GM12874 (cell line): ENCODE measurements around the gene NFIX.

Experiments used
- CTCF ChIP-seq: IDR thresholded peaks from 2 replicates; pipeline ENCODE4 v1.5.1; 2011; ENCODE audit warnings: low read depth, mild to moderate bottlenecking, control low read depth, low read length, moderate library complexity; ENCODE audit not compliant: insufficient read depth

Gene NFIX

DNA sequence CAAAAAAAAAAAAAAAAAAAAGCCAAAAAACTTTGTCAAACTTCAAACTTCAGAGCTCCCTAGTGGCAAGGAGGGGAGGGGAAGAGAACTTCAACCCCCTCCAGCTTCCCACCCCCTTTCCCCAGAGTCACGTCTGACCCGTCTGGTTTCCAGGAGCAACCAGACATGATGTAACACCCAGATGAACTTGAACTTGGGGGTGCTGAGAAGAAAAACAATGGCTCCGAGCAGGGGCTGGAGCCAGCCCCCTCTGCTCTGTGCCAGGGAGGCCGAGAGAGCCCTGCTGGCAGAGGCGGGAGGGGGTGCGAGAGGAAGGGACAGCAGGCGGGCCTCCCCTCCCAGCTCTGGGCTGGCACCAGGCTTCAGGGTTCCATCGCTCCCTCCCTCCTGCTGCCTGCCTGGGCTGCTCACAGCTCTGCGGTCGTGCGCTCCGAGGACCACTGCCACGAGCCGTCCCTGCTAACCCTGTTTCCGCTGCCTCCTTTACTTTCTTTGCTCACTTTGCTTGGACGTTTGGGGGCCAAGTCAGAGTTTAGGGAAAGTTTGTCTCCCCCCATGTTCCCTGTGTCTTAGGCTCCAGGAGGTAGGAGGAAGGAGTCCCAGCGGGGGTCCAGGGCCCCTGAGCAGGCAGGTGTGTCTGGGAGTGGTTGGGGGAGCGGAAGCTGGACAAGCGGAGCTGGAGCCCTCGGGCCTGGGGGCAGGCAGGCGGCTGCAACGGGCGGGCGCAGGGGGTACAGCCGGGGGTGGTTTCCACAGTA is 96.3 kb downstream of the NFIX start:
- no peak for TF ChIP-seq CTCF

- TF ChIP-seq CTCF = no peak
Observed at GRCh38 chr19:13092158-13092543, 96.9 kb downstream of the NFIX start.

GRCh38 chr19:13092606-13093235 is 97.4 kb downstream of the NFIX start:
- TF ChIP-seq CTCF = no peak

DNA sequence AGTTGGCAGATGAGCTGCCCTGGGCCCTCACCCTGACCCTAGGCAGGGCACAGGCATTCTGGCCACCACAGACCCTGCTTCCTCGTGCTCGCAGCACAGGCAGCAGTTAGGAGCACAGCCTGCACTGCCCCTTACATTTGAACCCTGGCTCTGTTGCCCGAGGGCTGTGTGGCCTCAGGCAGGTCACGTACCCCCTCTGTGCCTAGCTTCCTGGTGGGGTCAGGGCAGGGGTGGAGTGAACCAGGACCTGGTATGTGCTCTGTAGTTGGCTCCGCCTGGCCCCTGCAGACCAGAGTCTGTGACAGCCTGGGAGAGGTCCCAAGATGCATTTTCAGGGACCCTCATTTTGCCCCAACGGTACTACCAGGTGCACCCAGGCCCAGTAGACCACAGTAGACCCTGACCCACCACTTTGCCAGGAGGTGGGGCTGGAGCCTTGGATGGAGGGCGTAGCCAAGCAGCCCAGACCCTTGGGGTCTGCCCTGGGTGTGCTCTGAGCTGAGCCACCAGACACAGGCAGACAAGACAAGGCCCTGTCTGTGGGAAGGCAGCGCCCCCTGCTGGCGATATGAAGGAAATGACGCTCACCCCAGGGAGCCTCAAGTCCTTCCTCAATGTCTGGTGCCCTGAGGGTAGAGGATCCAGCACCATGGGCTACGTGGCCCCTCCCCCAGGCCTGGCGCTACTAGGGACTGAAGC is 98.3 kb downstream of the NFIX start:
- TF ChIP-seq CTCF = peak; percentile 92

- TF ChIP-seq CTCF = no peak
Observed at GRCh38 chr19:13094106-13094504, 98.8 kb downstream of the NFIX start.

DNA sequence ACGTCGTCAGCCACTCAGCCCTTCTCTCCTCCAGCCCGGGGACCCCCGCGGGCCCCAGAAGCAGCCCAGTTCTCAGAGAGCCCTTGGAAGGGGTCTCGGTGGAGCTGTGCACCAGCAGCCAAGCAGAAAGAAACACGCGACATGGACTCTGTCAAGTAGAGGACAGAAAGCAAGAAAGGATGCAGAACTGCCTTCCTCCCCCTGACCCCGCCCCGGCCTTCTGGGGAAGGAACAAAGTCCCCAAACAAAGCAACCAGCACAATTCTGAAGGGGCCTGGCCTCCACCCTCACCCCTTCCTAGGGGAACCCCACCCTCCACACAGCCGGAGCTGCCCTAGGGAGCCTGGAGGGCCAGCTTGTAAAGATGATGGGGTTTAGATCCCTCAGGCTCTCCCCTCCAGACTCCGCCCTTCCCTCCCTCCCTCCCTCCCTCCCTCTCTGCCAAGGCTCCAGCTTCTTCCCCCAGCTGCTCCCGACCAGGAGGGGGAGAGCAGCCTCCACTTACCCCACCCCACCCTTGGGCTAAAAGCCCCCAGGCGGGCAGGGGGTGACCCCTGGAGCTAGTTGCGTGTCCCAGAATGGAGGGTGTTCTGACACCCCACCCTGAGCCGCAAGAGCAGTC is 99.6 kb downstream of the NFIX start:
- TF ChIP-seq CTCF = no peak

GRCh38 chr19:13095393-13095784 is 100.1 kb downstream of the NFIX start:
- TF ChIP-seq CTCF = no peak
